ENCODE results near the gene ANKRD35. TPM values are rescaled to one million over a fixed set of nuclear protein-coding genes. Genes with fewer than 3 reads are reported as not detected.

ANKRD35 gene
- total RNA-seq (2022; extraction: Qiagen RNA extraction; ENCODE audit: low read depth): not detected in 5 replicates

GRCh38 chr1:145885738-145886287 lies at the start of gene ANKRD35:
Gene ANKRD35 (minus strand): TSS chr1:145885866. CDS start chr1:145885758, 108 bp downstream.

GRCh38 chr1:145927063-145927886 lies 41.6 kb upstream of the ANKRD35 start, which contains the start of gene RBM8A:
Gene RBM8A (minus strand): TSS chr1:145927484. CDS start chr1:145927426, 58 bp downstream.

DNA sequence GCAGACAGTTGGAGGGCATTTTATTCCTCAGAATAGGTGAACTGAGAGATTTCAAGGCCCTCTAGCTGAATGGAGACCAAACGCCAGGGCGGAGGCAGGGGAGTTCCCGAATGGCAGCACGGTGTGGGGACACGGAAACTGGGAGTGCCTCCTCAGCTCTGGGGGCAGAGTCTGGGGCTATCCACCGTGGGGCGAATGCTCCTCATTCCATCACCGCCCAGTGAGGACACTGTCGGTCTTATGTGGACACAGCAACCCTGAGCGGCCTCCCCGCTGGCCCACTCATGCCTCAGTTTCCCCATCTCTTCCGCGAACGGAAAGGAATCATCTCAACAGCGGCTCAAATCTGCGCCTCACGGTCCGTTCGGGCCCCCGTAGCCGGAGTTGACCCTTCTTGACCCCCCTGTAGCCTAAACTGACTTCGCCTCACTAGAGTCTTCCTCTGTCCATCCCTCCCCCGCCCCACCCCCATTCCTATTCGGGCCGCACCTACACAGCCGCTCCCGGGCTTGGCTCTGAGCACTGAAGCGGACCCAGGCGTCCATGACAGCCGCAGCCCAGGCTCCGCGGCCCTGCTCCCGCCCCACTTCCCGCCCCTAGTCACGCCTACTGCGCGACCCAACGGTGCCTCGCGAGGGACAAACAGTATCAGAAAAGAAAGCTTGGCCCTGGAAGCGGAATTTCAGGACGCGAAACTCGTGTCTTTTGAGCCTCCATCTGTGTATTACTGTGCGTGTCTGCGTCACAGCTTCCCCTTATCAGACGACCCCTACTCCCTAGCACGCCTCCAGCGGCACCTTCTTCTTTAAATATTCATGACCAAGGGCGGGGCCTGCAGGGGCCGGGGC lies 32.7 kb upstream of the ANKRD35 start, which contains the start of gene PEX11B:
Gene PEX11B (minus strand): TSS at position 574 of the 848 bp plus-strand sequence. CDS start 29 bp downstream, at position 545.

DNA sequence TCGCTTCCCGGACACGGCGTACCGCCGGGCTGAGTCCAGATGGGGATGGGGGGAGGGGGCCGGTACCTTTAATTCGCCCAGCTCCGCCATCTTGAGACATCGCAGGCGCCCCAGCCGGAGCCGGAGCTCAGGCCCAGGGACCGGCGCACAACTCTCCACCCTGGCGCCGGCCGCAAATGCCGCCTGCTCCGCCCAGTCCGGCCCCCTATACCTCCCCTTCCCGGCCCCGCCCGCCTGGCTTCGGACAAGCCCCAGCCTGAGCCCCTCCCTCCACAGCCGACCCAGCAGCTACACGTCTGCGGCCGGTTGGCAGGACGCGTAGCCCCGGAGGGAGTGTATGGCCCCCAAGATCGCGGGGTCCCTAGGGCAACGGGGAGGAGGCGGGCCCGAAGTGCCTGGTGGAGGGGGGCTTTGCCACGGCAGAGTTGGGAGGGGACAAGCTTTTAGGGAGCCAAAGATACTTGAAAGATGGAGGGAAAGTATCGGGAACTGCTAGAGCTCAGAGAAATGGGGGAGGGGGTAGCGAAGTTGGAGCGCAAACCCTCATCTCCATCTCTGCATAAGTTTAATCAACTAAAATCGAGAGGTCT lies 26.7 kb downstream of the ANKRD35 start, which contains the start of gene PIAS3:
Gene PIAS3 (minus strand): TSS at position 181 of the 590 bp plus-strand sequence. CDS start 91 bp downstream, at position 90.

GRCh38 chr1:145845514-145846161 lies 40.0 kb downstream of the ANKRD35 start, which contains the start of gene NUDT17:
Gene NUDT17 (plus strand): TSS chr1:145845630. CDS start chr1:145845641, 11 bp downstream.

DNA sequence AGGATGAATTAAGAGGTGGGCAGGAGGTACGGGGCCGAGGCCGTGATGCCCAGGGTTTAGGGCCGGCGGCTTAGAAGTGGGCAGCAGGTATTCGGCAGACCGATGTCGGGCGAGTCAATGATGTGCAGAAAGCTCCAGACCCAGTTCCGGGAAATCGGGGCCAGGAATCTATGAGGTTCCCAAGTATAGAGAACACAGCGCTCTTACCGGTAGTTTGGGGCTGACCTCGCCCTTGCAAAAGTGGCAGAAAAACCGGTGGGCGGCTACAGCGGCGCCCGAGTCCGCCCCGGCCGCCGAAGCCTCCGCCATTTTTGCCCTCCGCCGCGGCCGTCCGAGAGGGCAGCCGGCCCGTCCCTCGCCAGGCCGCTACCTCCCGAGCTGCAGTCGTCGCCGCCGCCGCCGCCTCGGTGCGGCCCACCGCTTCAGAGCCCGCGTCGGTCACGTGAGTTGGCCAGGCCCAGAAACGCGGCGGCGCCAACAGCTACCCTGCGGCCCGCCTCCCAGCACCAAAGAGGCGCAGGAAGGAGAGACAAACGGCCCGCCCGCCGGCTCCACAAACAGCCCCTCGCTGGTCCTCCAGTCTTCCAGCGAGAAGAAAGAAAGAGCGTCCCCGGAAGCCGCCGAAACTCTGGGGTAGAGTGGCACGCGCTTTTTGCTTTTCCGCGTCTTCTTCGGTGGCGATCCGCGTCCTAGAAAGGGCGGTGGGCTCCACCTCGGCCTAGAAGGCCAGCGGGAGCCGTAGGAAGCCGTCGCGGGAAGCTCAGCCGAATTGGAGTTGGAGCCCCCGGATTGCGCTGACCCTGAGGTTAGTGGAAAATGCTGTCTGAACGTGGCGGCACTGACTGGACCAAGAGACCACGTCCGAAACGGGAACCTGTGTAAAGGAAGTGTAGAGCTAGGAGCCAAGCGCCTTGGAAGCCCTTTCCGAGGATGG lies 61.8 kb downstream of the ANKRD35 start, which contains the start of the genes POLR3C and RNF115:
Gene POLR3C (plus strand): TSS at position 636 of the 934 bp plus-strand sequence. CDS start 1,577 bp downstream, outside the sequence.
Gene RNF115 (minus strand): TSS at position 531 of the 934 bp plus-strand sequence. CDS start 222 bp downstream, at position 309.

Other genes with a start within 250 kb of the ANKRD35 start
- 0.39 to 1.7 TPM (median 0.98 TPM) in 5 replicates for gene PDZK1, start 178.5 kb downstream of the ANKRD35 start, total RNA-seq (2022; extraction: Qiagen RNA extraction; ENCODE audit: low read depth)
- gene CD160, start 166.4 kb downstream of the ANKRD35 start, total RNA-seq (2022; extraction: Qiagen RNA extraction; ENCODE audit: low read depth): not detected in 5 replicates
- 11.1 to 12.5 TPM (median 12.1 TPM) in 5 replicates for gene RNF115, start 61.8 kb downstream of the ANKRD35 start, total RNA-seq (2022; extraction: Qiagen RNA extraction; ENCODE audit: low read depth)
- 33.2 to 36.2 TPM (median 34.6 TPM) in 5 replicates for gene POLR3C, start 61.7 kb downstream of the ANKRD35 start, total RNA-seq (2022; extraction: Qiagen RNA extraction; ENCODE audit: low read depth)
- gene NUDT17, start 40.2 kb downstream of the ANKRD35 start, total RNA-seq (2022; extraction: Qiagen RNA extraction; ENCODE audit: low read depth): 5.2 to 7.7 TPM (median 6.4 TPM) in 5 replicates
- gene PIAS3, start 26.8 kb downstream of the ANKRD35 start, total RNA-seq (2022; extraction: Qiagen RNA extraction; ENCODE audit: low read depth): 29.2 to 40.6 TPM (median 34.2 TPM) in 5 replicates
- 0.88 to 1.7 TPM (median 1.1 TPM) in 5 replicates for gene ITGA10, start 24.2 kb upstream of the ANKRD35 start, total RNA-seq (2022; extraction: Qiagen RNA extraction; ENCODE audit: low read depth)
- 25.4 to 40.2 TPM (median 31.3 TPM) in 5 replicates for gene PEX11B, start 32.9 kb upstream of the ANKRD35 start, total RNA-seq (2022; extraction: Qiagen RNA extraction; ENCODE audit: low read depth)
- 207 to 293 TPM (median 217 TPM) in 5 replicates for gene RBM8A, start 41.6 kb upstream of the ANKRD35 start, total RNA-seq (2022; extraction: Qiagen RNA extraction; ENCODE audit: low read depth)
- gene LIX1L, start 72.2 kb upstream of the ANKRD35 start, total RNA-seq (2022; extraction: Qiagen RNA extraction; ENCODE audit: low read depth): 7.7 to 12.6 TPM (median 12.0 TPM) in 5 replicates
- gene ANKRD34A, start 78.7 kb upstream of the ANKRD35 start, total RNA-seq (2022; extraction: Qiagen RNA extraction; ENCODE audit: low read depth): 0.11 to 0.36 TPM (median 0.20 TPM) in 5 replicates
- gene POLR3GL, start 78.8 kb upstream of the ANKRD35 start, total RNA-seq (2022; extraction: Qiagen RNA extraction; ENCODE audit: low read depth): 10.3 to 13.0 TPM (median 11.8 TPM) in 5 replicates
- gene TXNIP, start 110.7 kb upstream of the ANKRD35 start, total RNA-seq (2022; extraction: Qiagen RNA extraction; ENCODE audit: low read depth): 0.14 to 0.45 TPM (median 0.28 TPM) in 5 replicates
- not detected in 5 replicates for gene HJV, start 135.9 kb upstream of the ANKRD35 start, total RNA-seq (2022; extraction: Qiagen RNA extraction; ENCODE audit: low read depth)